GM12878 (cell line): ENCODE data around the gene HLA-DQB1. TPM values are rescaled to one million over a fixed set of nuclear protein-coding genes. Genes with fewer than 3 reads are reported as not detected.
A peak's percentile ranks its signal among the peaks of the same experiment; 100 is the strongest.

Experiments
- BHLHE40 ChIP-seq, 2 experiments: fragments of 450-650 bp in 1 of 2; IDR thresholded peaks; 2 replicates each; pipeline ENCODE4 v1.6.1; 2011 to 2017; ENCODE audit warnings: low read depth in 2 of 2, borderline replicate concordance in 1 of 2, improper control_type of control experiment in 1 of 2, low read length in 1 of 2, mild to moderate bottlenecking in 1 of 2
- CBX5 ChIP-seq: sonication (generic); IDR thresholded peaks from 2 replicates; pipeline ENCODE4 v1.6.1; 2016; ENCODE audit warnings: low read depth, moderate library complexity, mild to moderate bottlenecking, inconsistent platforms
- CTCF ChIP-seq, 3 experiments: IDR thresholded peaks in 2 of 3; conservative IDR thresholded peaks in 1 of 3; 2 replicates each; pipeline ENCODE4 v1.5.1; 2011; ENCODE audit warnings: low read depth in 3 of 3, low read length in 3 of 3, mild to moderate bottlenecking in 3 of 3, control low read depth in 2 of 3, moderate library complexity in 2 of 3, inconsistent platforms in 1 of 3, mixed read lengths in 1 of 3; ENCODE audit not compliant: control insufficient read depth in 2 of 3, insufficient read depth in 1 of 3; ENCODE audit errors: extremely low read depth in 1 of 3
- E2F8 ChIP-seq: fragments of 450-650 bp; IDR thresholded peaks from 2 replicates; pipeline ENCODE4 v1.6.1; 2018; ENCODE audit warnings: mild to moderate bottlenecking, low read depth, moderate library complexity; ENCODE audit not compliant: partially characterized antibody
- EP300 ChIP-seq, 2 experiments: fragments of 150-350 bp in 1 of 2; IDR thresholded peaks; 2 replicates each; pipeline ENCODE4 v1.6.1; 2011 to 2012; ENCODE audit warnings: low read depth in 2 of 2, low read length in 2 of 2, borderline replicate concordance in 1 of 2, improper control_type of control experiment in 1 of 2, inconsistent platforms in 1 of 2; ENCODE audit not compliant: control insufficient read depth in 1 of 2
- FOXK2 ChIP-seq: fragments of 450-650 bp; IDR thresholded peaks from 2 replicates; pipeline ENCODE4 v1.6.1; 2017; ENCODE audit warnings: mild to moderate bottlenecking, moderate library complexity
- IRF3 ChIP-seq: fragments of 450-650 bp; IDR thresholded peaks from 2 replicates; pipeline ENCODE4 v1.6.1; 2014; ENCODE audit warnings: mild to moderate bottlenecking
- JUND ChIP-seq: IDR thresholded peaks from 2 replicates; pipeline ENCODE4 v1.6.1; 2012; ENCODE audit warnings: low read depth, mild to moderate bottlenecking, low read length, improper control_type of control experiment, moderate library complexity
- KLF5 ChIP-seq: fragments of 450-650 bp; IDR thresholded peaks from 2 replicates; pipeline ENCODE4 v1.6.1; 2014; ENCODE audit warnings: mild to moderate bottlenecking; ENCODE audit not compliant: partially characterized antibody
- LARP7 ChIP-seq: fragments of 450-650 bp; IDR thresholded peaks from 2 replicates; pipeline ENCODE4 v1.6.1; 2017; ENCODE audit warnings: mild to moderate bottlenecking
- MYB ChIP-seq: fragments of 150-350 bp; IDR thresholded peaks from 2 replicates; pipeline ENCODE4 v1.6.1; 2014; ENCODE audit warnings: mild to moderate bottlenecking, low read depth, low read length, borderline replicate concordance
- POU2F2 ChIP-seq: IDR thresholded peaks from 3 replicates; pipeline ENCODE4 v1.6.1; 2011; ENCODE audit warnings: low read depth, mild to moderate bottlenecking, low read length, borderline replicate concordance
- RCOR1 ChIP-seq: conservative IDR thresholded peaks from 2 replicates; pipeline ENCODE4 v1.6.1; 2012; ENCODE audit warnings: low read depth, low read length, improper control_type of control experiment
- RUNX3 ChIP-seq: IDR thresholded peaks from 2 replicates; pipeline ENCODE4 v1.6.1; 2012; ENCODE audit warnings: low read length, inconsistent platforms
- SKIL ChIP-seq: fragments of 450-650 bp; IDR thresholded peaks from 2 replicates; pipeline ENCODE4 v1.6.1; 2017; ENCODE audit warnings: mild to moderate bottlenecking, low read depth, inconsistent platforms; ENCODE audit not compliant: poor library complexity, severe bottlenecking
- STAT1 ChIP-seq: fragments of 450-650 bp; conservative IDR thresholded peaks from 2 replicates; pipeline ENCODE4 v1.6.1; 2014; ENCODE audit warnings: antibody characterized with exemption, mild to moderate bottlenecking
- YBX1 ChIP-seq: fragments of 450-650 bp; IDR thresholded peaks from 2 replicates; pipeline ENCODE4 v1.6.1; 2016; ENCODE audit warnings: antibody characterized with exemption
- ZBED1 ChIP-seq: IDR thresholded peaks from 2 replicates; pipeline ENCODE4 v1.6.1; 2016; ENCODE audit warnings: borderline replicate concordance
- polyA plus RNA-seq, 11 experiments: library from polyadenylated mRNA; depleted of rRNA in 4 of 11; unstranded in 6 of 11; stranded (reverse) in 5 of 11; fragments of >200 nt; fragmentation: Nextera tagmentation in 4 of 11; fragmentation: Illumina TruSeq in 1 of 11; extraction: Ambion mirVana in 4 of 11; extraction: Trizol in 1 of 11; gene quantifications; 1 replicate in 1 of 11; 2 replicates in 10 of 11; pipeline versions ENCODE4 v1.2.1 to v1.2.3, GENCODE V29; 2011 to 2016; ENCODE audit warnings: inconsistent platforms in 2 of 11, missing spikeins in 2 of 11, low read depth in 1 of 11
- total RNA-seq, 4 experiments: library from RNA; depleted of rRNA in 3 of 4; stranded (reverse); fragments of >200 nt in 3 of 4; fragmentation: Illumina TruSeq in 1 of 4; extraction: Trizol in 1 of 4; gene quantifications; 2 replicates each; pipeline versions ENCODE4 v1.2.1 to v1.2.3, GENCODE V29; 2013 to 2021
- TF ChIP-seq, protein P1 (sequence below): fragments of 450-650 bp; formaldehyde crosslinking; IDR thresholded peaks from 2 replicates; pipeline ENCODE4 v1.4.0; 2022; ENCODE audit warnings: mild to moderate bottlenecking, moderate library complexity

The HLA-DQB1 gene
- total and polyA plus RNA-seq, 10 of the 15 experiments (the other 5 are each of a cell fraction or from before 2014, with no cell fraction given) = 38.1 to 403 (median 91.4) TPM

GRCh38 chr6:32685603-32686002 lies 19.1 kb upstream of the HLA-DQB1 start (continued):
- no peak for TF ChIP-seq YBX1
- no peak for TF ChIP-seq MYB
- peak; percentile 84 to 86 for TF ChIP-seq BHLHE40 (IDR thresholded peaks at IDR 0.05; ENCODE audit: borderline replicate concordance in 1 of 2, low read depth in 2 of 2, low read length in 1 of 2)
- TF ChIP-seq E2F8 = no peak
- TF ChIP-seq RUNX3 = peak; percentile 100
- TF ChIP-seq STAT1 = no peak
- TF ChIP-seq SKIL = peak; percentile 88
- TF ChIP-seq RCOR1 = no peak
- no peak for TF ChIP-seq FOXK2
- TF ChIP-seq, protein P1, sequence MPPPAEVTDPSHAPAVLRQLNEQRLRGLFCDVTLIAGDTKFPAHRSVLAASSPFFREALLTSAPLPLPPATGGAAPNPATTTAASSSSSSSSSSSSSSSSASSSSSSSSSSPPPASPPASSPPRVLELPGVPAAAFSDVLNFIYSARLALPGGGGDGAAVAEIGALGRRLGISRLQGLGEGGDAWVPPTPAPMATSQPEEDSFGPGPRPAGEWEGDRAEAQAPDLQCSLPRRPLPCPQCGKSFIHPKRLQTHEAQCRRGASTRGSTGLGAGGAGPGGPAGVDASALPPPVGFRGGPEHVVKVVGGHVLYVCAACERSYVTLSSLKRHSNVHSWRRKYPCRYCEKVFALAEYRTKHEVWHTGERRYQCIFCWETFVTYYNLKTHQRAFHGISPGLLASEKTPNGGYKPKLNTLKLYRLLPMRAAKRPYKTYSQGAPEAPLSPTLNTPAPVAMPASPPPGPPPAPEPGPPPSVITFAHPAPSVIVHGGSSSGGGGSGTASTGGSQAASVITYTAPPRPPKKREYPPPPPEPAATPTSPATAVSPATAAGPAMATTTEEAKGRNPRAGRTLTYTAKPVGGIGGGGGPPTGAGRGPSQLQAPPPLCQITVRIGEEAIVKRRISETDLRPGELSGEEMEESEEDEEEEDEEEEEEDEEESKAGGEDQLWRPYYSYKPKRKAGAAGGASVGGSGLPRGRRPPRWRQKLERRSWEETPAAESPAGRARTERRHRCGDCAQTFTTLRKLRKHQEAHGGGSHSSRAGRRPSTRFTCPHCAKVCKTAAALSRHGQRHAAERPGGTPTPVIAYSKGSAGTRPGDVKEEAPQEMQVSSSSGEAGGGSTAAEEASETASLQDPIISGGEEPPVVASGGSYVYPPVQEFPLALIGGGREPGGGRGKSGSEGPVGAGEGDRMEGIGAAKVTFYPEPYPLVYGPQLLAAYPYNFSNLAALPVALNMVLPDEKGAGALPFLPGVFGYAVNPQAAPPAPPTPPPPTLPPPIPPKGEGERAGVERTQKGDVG (CRISPR knock-in tag) = no peak
- TF ChIP-seq CBX5 = 0 out of 2 replicates have a peak, but pooled peaks have one; percentile 24
- TF ChIP-seq IRF3 = no peak
- TF ChIP-seq ZBED1 = peak; percentile 49; the same call in 1 of the 2 replicates
- peak; percentile 74 to 99; a peak in 3 of 4 replicates for TF ChIP-seq EP300 (IDR thresholded peaks at IDR 0.05; ENCODE audit: borderline replicate concordance in 1 of 2, control insufficient read depth in 1 of 2, low read depth in 2 of 2, low read length in 2 of 2)
- TF ChIP-seq KLF5 = peak; percentile 33
- TF ChIP-seq LARP7 = no peak
- no peak for TF ChIP-seq CTCF (IDR thresholded peaks at IDR 0.05 in 2 of 3, conservative IDR thresholded peaks at IDR 0.05 in 1 of 3; ENCODE audit: control insufficient read depth in 2 of 3, extremely low read depth in 1 of 3, insufficient read depth in 1 of 3, low read depth in 3 of 3, low read length in 3 of 3)
- peak; percentile 74; the same call in 1 of the 3 replicates for TF ChIP-seq POU2F2
- TF ChIP-seq JUND = no peak
